Right atrium auricular region (tissue), 2 donors: Measurements from ENCODE around the gene NTRK3. TPM values are rescaled to one million over a fixed set of nuclear protein-coding genes. Genes with fewer than 3 reads are reported as not detected.
"Not testable (repeated sequence)": the region's sequence is repeated elsewhere in the genome, so short reads cannot be mapped to it uniquely, and the experiment has no call there.

Source experiments
- DNase-seq: peaks from one replicate; pipeline ENCODE4 v3.0.0-alpha.2; 2019; ENCODE audit warnings: low spot score
- H3K27ac ChIP-seq, 2 donors: fragments of 200-600 bp; sonication (generic); 1 replicate in 1 of 2; 2 replicates in 1 of 2; pipeline ENCODE4 v1.5.1; 2016 to 2019
- H3K27me3 ChIP-seq, 2 donors: fragments of 200-600 bp; sonication (generic); one replicate each; pipeline versions ENCODE4 v1.5.1 to v1.6.0; 2017 to 2019
- H3K36me3 ChIP-seq: fragments of 200-600 bp; sonication (generic); one replicate; pipeline ENCODE4 v1.5.1; 2016
- H3K4me1 ChIP-seq, 2 donors: fragments of 200-600 bp; sonication (generic); one replicate each; pipeline versions ENCODE4 v1.5.1 to v1.6.0; 2017 to 2019
- H3K4me3 ChIP-seq, 2 donors: fragments of 200-600 bp; sonication (generic); 1 replicate in 1 of 2; 2 replicates in 1 of 2; pipeline ENCODE4 v1.5.1; 2017 to 2019; ENCODE audit warnings: mild to moderate bottlenecking in 1 of 2, moderate library complexity in 1 of 2
- H3K9me3 ChIP-seq, 2 donors: fragments of 200-600 bp; sonication (generic); one replicate each; pipeline ENCODE4 v1.5.1; 2019
- total RNA-seq, 2 donors: library from RNA; depleted of rRNA; stranded (reverse); fragments of >200 nt; gene quantifications; one replicate each; pipeline ENCODE4 v1.1.0, GENCODE V29; 2016
- TF ChIP-seq, protein P1 (sequence below), 2 donors: fragments of 200-600 bp; sonication (generic); IDR thresholded peaks; one replicate each; pipeline ENCODE4 v1.5.1; 2019; ENCODE audit warnings: antibody characterized with exemption in 2 of 2

Gene NTRK3
- total RNA-seq, 2 donors from 2014 or later, result 1.5 to 4.5 TPM

DNA sequence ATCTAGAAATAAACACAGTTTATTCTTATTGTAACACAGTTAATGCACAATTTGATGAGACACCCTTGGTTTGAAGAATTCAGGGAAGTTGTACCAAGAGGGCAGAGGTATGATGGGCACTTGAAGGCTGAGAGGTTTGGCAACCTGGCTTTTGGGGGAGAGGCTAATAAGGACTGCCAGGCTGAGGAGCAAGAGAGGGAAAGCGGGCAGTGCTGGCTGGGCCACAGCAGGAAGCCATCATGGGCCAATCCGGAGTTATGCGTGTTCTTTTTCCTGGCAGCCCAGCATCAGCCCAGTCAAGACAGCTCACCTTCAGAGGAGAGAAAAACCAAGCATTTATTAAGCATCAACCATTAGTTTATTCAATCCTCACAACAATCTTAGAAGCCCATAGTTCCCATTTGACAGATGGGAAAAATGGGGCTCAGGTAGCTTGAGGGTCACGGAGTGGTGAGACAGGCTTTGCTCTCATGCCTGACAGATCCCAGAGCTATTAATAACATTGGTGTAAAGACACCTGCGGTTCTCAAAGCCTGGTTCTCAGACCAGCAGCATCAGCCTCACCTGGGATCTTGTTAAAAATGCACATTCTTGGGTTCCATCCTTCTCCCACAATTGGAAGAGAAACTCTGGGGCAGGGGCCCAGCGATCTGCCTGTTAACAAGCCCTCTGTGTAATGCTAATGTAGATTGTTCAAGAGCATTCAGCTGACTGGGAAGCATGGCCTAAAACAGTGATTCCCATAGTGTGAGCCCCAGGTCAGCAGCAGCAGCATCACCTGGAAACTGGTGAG lies 183.7 kb downstream of the NTRK3 start:
- no peak overlapping the region for H3K27ac ChIP-seq
- no peak overlapping the region for H3K4me3 ChIP-seq
- no peaks in the 10 kb centered on the region for H3K27me3 ChIP-seq
- no peak for DNase-seq
- H3K36me3 ChIP-seq, result no peaks in the 10 kb centered on the region
- H3K4me1 ChIP-seq, result no peaks in the 10 kb centered on the region
- TF ChIP-seq, protein P1, sequence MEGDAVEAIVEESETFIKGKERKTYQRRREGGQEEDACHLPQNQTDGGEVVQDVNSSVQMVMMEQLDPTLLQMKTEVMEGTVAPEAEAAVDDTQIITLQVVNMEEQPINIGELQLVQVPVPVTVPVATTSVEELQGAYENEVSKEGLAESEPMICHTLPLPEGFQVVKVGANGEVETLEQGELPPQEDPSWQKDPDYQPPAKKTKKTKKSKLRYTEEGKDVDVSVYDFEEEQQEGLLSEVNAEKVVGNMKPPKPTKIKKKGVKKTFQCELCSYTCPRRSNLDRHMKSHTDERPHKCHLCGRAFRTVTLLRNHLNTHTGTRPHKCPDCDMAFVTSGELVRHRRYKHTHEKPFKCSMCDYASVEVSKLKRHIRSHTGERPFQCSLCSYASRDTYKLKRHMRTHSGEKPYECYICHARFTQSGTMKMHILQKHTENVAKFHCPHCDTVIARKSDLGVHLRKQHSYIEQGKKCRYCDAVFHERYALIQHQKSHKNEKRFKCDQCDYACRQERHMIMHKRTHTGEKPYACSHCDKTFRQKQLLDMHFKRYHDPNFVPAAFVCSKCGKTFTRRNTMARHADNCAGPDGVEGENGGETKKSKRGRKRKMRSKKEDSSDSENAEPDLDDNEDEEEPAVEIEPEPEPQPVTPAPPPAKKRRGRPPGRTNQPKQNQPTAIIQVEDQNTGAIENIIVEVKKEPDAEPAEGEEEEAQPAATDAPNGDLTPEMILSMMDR (IDR thresholded peaks at IDR 0.05), result no peak
- H3K9me3 ChIP-seq, result no peaks in the 10 kb centered on the region

DNA sequence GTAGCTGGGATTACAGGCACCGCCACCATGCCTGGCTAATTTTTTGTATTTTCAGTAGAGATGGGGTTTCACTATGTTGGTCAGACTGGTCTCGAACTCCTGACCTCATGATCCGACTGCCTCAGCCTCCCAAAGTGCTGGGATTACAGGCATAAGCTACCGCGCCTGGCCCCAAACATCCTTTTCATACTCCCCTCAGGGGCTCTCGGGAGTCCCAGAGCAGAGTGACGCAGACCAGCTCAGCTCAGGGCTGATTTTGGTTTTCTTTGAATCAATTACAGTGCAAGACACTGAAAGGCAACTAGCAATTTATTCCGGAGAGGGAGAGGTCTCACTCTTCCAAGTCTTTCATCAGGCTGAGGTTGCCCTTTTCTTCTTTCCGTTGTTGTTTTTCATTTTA lies 184.4 kb downstream of the NTRK3 start:
- not testable (repeated sequence) for H3K4me3 ChIP-seq, DNase-seq, H3K9me3 ChIP-seq, H3K27me3 ChIP-seq, H3K36me3 ChIP-seq, H3K4me1 ChIP-seq, H3K27ac ChIP-seq

DNA sequence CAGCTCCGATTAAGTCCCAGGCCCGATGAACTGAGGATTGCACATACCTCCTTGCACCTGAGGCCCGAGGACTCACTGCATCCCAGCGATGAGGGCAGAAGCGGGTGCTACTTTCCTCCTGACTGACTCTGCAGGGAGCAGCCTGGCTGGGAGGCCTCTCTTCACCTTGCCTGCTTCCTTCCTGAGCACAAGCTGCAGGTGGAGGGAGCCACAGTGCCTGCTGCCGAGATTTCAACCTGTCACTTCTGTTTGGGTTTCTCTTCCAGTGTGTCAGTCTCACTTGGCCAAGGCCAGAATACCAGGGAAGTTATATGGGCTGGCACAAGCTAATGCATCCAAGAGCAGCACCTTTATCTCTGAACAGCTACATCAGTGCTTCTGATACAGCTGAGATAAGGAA lies 185.4 kb downstream of the NTRK3 start:
- Histone ChIP-seq H3K4me1 (no peaks in the 10 kb centered on the region), H3K27me3 (no peaks in the 10 kb centered on the region), H3K9me3 (no peaks in the 10 kb centered on the region), H3K36me3 (no peaks in the 10 kb centered on the region), H3K27ac (no peak overlapping the region), H3K4me3 (no peak overlapping the region)
- TF ChIP-seq, protein P1 (IDR thresholded peaks at IDR 0.05), result no peak
- no peak for DNase-seq

DNA sequence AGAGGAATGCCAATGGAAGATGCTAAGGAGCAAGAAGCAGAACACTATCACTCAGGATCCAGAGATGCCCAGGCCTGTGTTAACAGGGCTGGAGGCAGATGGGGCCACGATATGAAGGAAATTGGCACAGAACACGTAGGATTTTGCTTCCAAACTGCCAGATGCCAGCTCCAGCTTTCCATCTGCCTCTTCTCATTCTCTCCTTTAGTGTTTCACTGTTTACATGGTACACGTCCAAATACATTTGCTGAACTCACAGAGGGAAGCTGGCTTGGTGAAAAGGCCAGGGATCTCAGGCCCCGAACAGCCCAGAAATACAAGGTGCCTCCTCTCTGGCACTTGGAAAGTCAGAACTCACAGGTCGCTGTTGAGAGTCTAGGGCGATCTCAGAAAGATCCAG lies 187.0 kb downstream of the NTRK3 start:
- H3K4me3 ChIP-seq, result no peak overlapping the region
- no peak overlapping the region for H3K27ac ChIP-seq
- H3K36me3 ChIP-seq, result no peaks in the 10 kb centered on the region
- no peaks in the 10 kb centered on the region for H3K27me3 ChIP-seq
- H3K4me1 ChIP-seq, result no peaks in the 10 kb centered on the region
- H3K9me3 ChIP-seq, result no peaks in the 10 kb centered on the region
- DNase-seq, result no peak
- TF ChIP-seq, protein P1 (IDR thresholded peaks at IDR 0.05), result no peak

DNA sequence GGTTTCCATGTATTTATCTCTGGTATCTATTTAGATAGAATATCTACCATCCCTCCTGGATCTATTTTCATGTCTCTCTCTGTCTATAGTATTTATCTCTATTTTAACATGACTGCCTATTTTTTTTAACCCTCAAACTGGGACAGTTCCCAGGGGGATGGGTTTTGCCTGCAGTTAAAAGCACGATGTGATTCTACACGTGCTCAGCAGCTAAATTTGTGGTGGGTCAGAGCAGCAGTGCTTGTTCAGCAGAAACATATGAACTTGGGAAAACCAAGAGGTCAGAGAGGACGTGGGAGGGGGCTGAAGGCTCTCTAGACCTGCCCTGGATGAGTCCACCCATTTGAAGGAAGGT lies 189.2 kb downstream of the NTRK3 start:
- Histone ChIP-seq H3K4me3 (no peak overlapping the region), H3K9me3 (no peaks in the 10 kb centered on the region), H3K36me3 (no peaks in the 10 kb centered on the region), H3K27me3 (no peaks in the 10 kb centered on the region), H3K4me1 (no peaks in the 10 kb centered on the region), H3K27ac (no peak overlapping the region)
- DNase-seq, result no peak
- TF ChIP-seq, protein P1 (IDR thresholded peaks at IDR 0.05), result no peak

- H3K9me3 ChIP-seq, result no peaks in the 10 kb centered on the region
- H3K4me1 ChIP-seq, result no peaks in the 10 kb centered on the region
- no peak overlapping the region for H3K27ac ChIP-seq
- TF ChIP-seq, protein P1 (IDR thresholded peaks at IDR 0.05), result no peak
- DNase-seq, result no peak
- H3K36me3 ChIP-seq, result no peaks in the 10 kb centered on the region
- H3K27me3 ChIP-seq, result no peaks in the 10 kb centered on the region
- H3K4me3 ChIP-seq, result no peak overlapping the region
Observed at GRCh38 chr15:88066636-88067330, 189.8 kb downstream of the NTRK3 start.
